Stimulated activated CD4-positive, alpha-beta T cell treated with anti-CD3 and anti-CD28 coated beads, Interleukin-12 subunit alpha, Interleukin-12 subunit beta, amount 100 ng/mL, for 4 hours (primary cell): ENCODE measurements around the gene BLOC1S6.
A peak's percentile ranks its signal among the peaks of the same experiment; 100 is the strongest.

ENCODE experiments used
- DNase-seq: peaks from one replicate; pipeline ENCODE4 v3.0.0-alpha.2; 2020

BLOC1S6 gene

GRCh38 chr15:45587095-45587862 is at the start of gene BLOC1S6:
Gene BLOC1S6, plus strand, starts transcription at chr15:45587379. Its CDS starts 65 bp downstream, at chr15:45587444.
- peak; percentile 80 for DNase-seq

DNA sequence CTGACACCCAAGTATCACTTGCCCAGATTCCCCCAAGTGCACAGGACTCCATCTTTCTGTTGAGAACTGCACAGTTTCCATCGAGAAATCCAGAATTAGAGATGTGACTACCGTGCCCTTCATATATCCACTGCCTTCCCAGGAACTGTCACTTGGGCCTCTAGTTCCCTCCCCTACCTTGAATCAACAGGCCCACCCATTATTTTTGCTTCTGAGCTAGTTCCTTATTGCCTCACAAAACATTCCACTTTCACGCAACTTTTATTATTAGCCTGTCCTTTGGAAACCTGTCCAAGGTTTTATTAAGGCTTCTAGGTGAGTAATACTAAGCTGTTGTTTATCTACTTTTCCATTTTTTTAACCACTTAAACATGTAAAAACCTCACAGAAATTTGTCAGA is 47.5 kb upstream of the BLOC1S6 start:
- DNase-seq = no peak

DNA sequence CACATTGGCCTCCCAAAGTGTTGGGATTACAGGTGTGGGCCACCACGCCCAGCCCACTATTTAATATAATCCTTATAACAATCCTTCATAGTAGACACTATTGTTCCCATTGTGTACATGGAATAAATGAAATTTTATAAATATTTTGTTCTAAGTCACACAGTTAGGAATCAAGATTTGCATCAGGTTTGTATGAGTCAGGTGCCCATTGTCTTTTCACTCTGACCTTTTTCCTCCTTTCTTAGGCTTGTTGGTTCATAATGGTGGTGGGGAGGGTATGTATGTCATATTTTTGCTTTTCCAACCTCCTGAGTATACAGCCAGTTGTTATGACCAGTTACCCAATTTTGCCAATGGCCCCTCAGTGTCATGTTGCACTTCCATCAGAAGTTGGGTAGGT is 46.6 kb upstream of the BLOC1S6 start:
- no peak for DNase-seq

DNA sequence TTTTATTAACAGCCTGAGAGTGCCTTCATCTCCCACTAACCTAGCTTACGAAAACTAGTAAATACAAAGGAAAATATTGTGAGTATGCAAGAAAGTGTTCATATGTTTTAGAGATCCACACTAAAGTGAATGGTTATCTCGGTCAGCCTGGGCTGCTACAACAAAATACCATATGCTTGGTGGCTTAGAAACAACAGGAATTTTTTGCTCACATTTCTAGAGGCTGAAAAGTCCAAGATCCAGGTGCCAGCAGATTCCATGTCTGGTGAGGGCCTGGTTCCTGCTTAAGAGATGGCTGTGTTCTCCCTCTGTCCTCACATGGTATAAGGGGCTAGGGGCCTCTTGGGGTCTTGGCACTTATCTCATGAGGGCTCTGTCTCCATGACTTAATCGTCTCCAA is 44.1 kb upstream of the BLOC1S6 start:
- DNase-seq = no peak

GRCh38 chr15:45544266-45545023 is 42.7 kb upstream of the BLOC1S6 start:
- DNase-seq = no peak

DNA sequence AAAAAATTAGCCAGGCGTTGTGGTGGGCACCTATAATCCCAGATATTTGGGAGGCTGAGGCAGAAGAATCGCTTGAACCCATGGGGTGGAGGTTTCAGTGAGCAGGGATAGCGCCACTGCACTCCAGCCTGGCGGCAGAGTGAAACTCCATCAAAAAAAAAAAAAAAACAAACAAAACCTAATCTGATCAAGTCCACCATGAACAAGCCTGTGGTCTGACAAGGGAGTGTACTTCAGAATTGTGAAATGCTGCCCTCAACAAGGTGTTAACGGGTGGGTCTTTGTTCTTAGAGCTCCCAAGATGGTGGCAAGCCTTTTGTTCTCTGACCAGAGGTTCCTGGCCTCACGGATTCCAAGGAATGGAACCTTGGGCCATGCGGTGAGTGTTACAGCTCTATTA is 40.4 kb upstream of the BLOC1S6 start:
- no peak for DNase-seq

- no peak for DNase-seq
Observed at GRCh38 chr15:45548753-45549520, 38.2 kb upstream of the BLOC1S6 start.

- no peak for DNase-seq
Observed at GRCh38 chr15:45549541-45550220, 37.5 kb upstream of the BLOC1S6 start.

- DNase-seq = no peak
Observed at GRCh38 chr15:45550436-45550835, 36.7 kb upstream of the BLOC1S6 start.

DNA sequence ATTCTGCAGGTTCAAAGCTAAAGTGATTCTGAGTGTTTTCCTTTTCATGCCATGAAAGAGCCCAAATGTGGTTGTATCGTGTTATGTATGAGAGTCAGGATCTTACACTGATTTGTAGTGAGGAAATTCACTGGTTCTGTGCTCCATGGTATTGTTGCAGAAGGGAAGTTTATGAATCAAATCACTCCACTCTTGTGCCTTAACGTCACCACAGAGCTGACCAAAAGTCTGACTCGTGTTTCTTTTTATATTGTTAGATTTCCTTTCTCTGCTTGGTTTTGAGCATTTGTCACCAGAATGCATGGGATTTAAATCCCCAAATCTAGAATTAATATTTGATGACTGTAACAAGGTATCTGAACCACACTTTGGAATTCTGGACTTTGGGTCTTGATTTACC is 35.5 kb upstream of the BLOC1S6 start:
- no peak for DNase-seq

DNA sequence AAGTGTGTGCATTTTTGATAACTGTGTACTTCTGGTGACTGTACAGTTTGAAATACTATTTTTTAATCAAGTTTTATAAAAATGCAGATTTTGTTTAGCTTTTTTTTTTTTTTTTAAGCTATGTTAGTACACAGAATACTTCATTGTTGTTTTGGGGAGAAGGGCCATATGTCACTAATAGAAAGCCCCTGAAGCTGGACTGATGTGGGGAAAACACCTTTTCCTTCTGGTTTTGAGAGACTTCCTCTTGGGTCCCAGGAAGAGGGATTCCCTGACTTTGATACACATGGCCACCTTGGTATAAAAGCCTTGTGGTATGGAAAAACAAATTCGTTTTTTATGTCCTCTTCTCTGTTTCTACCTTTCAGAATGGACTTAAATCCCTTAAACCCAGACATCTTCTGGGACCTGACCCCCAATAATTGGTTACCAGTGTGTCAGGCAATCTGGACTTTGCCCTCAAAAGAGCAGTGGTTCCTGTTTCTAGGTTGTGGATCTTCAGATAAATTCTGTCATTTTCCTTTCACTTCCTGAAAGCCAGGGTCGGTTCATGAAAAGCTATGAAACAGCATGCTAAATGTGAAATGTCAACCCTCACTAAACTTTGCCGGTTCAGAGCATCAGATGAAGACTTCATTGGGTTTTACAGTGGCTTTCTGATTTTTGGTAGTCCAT is 31.1 kb upstream of the BLOC1S6 start:
- DNase-seq = no peak

DNA sequence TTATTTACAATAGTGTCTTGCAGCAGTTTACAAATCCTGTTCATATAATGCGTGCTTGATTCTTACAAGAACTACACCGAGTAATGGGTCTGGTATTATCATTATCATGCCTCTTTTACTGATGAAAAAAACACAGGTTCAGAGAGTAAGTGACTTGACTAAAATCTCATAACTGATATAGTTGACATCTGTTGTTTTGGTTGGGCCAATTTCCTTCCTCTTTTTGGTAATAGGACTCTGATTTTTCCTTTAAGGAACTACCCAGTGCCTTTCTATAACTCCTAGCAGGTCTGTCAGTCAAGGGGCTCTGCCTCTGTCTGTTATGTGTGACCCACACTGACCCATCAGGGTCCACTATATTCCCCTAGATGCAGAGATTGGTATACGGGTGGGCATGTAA is 14.6 kb upstream of the BLOC1S6 start:
- no peak for DNase-seq

GRCh38 chr15:45573961-45574629 is 13.1 kb upstream of the BLOC1S6 start:
- DNase-seq = no peak

DNA sequence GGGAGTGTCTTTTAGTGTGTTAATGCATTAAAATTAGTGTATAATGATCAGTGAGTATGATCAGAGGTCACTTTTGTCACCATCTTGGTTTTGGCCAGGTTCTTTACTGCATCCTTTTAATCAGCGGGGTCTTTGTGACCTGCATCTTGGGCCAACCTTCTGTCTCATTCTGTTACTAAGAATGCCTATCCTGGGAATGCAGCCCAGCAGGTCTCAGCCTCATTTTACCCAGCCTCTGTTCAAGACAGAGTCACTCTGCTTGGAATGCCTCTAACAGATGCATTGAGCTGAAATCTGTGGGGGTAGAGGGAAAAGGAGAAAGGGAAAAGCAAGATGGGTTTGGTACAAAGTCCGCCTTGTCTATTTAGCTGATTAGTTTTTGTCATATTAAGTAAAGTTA is 5.3 kb upstream of the BLOC1S6 start:
- DNase-seq = no peak

DNA sequence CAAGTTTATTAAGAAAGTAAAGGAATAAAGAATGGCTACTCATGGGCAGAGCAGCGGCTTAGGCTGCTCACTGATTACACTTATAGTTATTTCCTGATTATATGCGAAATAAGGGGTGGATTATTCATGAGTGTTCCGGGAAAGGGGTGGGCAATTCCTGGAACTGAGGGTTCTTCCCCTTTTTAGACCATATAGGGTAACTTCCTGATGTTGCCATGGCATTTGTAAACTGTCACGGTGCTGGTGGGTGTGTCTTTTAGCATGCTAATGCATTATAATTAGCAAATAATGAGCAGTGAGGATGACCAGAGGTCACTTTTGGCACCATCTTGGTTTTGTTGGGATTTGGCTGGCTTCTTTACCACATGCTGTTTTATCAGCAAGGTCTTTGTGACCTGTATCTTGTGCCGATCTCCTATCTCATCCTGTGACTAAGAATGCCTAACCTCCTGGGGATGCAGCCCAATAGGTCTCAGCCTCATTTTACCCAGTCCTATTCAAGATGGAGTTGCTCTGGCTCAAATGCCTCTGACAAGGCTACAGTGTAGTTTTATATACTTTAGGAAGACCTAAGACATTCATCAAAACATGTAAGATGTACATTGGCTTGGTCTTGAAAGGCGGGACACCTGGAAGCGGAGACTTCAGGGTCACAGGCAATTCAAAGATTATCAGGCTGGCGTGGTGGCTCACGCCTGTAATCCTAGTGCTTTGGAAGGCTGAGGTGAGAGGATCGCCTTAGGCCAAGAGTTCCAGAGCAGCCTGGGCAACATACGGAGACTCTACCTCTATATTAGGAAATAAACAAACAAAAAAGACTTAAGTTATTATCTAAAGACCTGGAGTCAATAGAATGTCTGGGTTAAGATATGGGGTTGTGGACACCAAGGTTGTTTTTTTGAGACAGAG is 3.2 kb upstream of the BLOC1S6 start:
- DNase-seq = no peak

- no peak for DNase-seq
Observed at GRCh38 chr15:45585069-45585791, 1.9 kb upstream of the BLOC1S6 start.

DNA sequence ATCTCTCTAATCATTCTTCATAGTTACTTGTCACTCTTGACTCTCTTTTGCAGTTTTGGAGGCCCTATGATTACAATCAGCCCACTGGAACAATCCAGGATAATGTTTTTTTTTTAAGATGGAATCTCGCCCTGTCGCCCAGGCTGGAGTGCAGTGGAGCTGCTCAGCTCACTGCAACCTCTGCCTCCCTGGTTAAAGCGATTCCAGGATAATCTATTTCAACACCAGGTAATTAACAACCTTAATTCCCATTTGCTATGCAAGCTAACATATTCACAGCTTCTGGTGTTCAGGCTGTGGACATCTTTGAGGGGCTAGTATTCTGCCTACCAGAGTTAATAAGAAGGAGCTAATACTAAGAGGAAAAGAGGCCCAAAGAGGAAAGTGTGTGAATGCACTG is 1.1 kb upstream of the BLOC1S6 start:
- no peak for DNase-seq

DNA sequence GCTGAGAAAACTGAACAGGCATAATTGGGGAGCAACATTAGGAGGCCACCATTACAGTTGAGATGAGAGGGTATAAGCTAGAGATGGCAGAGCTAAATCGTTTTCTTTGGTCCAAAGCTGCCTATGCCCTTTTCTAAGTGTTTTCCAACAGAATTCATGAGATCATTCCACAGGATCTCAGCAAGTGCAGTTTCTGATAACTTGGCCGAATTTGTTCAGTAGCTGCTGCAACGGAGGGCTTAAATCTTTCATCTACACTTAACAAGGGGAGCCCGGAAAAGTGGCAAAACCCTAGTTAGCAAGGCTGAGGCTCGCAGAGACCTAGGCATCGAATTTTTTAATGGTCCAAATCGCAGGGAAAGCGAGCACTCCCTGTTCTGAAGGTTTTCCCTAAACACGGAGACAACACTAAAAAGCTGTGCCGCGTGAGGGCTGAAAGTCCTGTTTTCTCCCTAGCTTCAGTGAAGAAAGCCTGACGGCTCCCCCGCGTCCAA is 531 bp upstream of the BLOC1S6 start:
- DNase-seq = no peak

GRCh38 chr15:45587863-45588170 is 638 bp downstream of the BLOC1S6 start:
- DNase-seq = no peak
